ENCODE data around the gene NR2F1. TPM values are rescaled to one million over a fixed set of nuclear protein-coding genes. Genes with fewer than 3 reads are reported as not detected.

NR2F1 gene
- total RNA-seq, 1 experiment from 2014 or later = 1.3 TPM

- Histone ChIP-seq H4K20me1 (ENCODE audit: insufficient read depth) (no peaks in the 10 kb centered on the region), H3K9me2 (ENCODE audit: insufficient read depth) (no peaks in the 10 kb centered on the region), H2AFZ (no peak overlapping the region), H3K9me3 (ENCODE audit: insufficient read depth, low read depth) (no peaks in the 10 kb centered on the region), H3K4me2 (no peak overlapping the region), H3K4me1 (replicated peaks; ENCODE audit: insufficient read depth) (no peaks in the 10 kb centered on the region), H3K27ac (no peak overlapping the region), H3K36me3 (ENCODE audit: low read depth) (0 out of 2 replicates have a peak, but pooled peaks cover 19% of the 10 kb centered on the region), H3F3A (ENCODE audit: insufficient read depth, low read depth) (no peaks in the 10 kb centered on the region), H3K4me3 (no peak overlapping the region), H3K27me3 (ENCODE audit: insufficient read depth, low read depth) (no peaks in the 10 kb centered on the region), H3K79me2 (ENCODE audit: low read depth) (no peaks in the 10 kb centered on the region)
- ChIA-PET POLR2A (ENCODE audit: unreplicated experiment) (no interaction called here), CTCF (no interaction called here)
- no TSS peak for BruUV-seq (replicated peaks)
- no peak for TF ChIP-seq CTCF (conservative IDR thresholded peaks at IDR 0.05)
- TF ChIP-seq EZH2 (IDR thresholded peaks at IDR 0.05; ENCODE audit: low read depth) = no peak
- DNase-seq = no peak
- intact Hi-C loops (cut with micrococcal nuclease; ENCODE audit: unreplicated experiment) = loop anchor here (10.0 kb wide), 1 partner anchor 301 kb away; no protein-coding TSS in a partner anchor
Measured at GRCh38 chr5:93593476-93594131, 10.6 kb downstream of the NR2F1 start.

GRCh38 chr5:93594591-93595419 lies 11.8 kb downstream of the NR2F1 start:
- ChIA-PET CTCF (no interaction called here), POLR2A (ENCODE audit: unreplicated experiment) (no interaction called here)
- DNase-seq = no peak
- Histone ChIP-seq H3K79me2 (ENCODE audit: low read depth) (no peaks in the 10 kb centered on the region), H4K20me1 (ENCODE audit: insufficient read depth) (no peaks in the 10 kb centered on the region), H3K4me1 (replicated peaks; ENCODE audit: insufficient read depth) (no peaks in the 10 kb centered on the region), H3K4me3 (no peak overlapping the region), H3K36me3 (ENCODE audit: low read depth) (0 out of 2 replicates have a peak, but pooled peaks cover 12% of the 10 kb centered on the region), H3F3A (ENCODE audit: insufficient read depth, low read depth) (no peaks in the 10 kb centered on the region), H2AFZ (no peak overlapping the region), H3K9me2 (ENCODE audit: insufficient read depth) (no peaks in the 10 kb centered on the region), H3K9me3 (ENCODE audit: insufficient read depth, low read depth) (no peaks in the 10 kb centered on the region), H3K27me3 (ENCODE audit: insufficient read depth, low read depth) (no peaks in the 10 kb centered on the region), H3K4me2 (no peak overlapping the region), H3K27ac (no peak overlapping the region)
- intact Hi-C loops (cut with micrococcal nuclease; ENCODE audit: unreplicated experiment) = loop anchor here (10.0 kb wide), 1 partner anchor 300 kb away; no protein-coding TSS in a partner anchor
- no TSS peak for BruUV-seq (replicated peaks)
- TF ChIP-seq EZH2 (IDR thresholded peaks at IDR 0.05; ENCODE audit: low read depth) = no peak
- TF ChIP-seq CTCF (conservative IDR thresholded peaks at IDR 0.05) = no peak

GRCh38 chr5:93595420-93596147 lies 12.6 kb downstream of the NR2F1 start:
- intact Hi-C loops (cut with micrococcal nuclease; ENCODE audit: unreplicated experiment) = loop anchor here (10.0 kb wide), 1 partner anchor 299 kb away; no protein-coding TSS in a partner anchor
- no TSS peak for BruUV-seq (replicated peaks)
- H3K4me2 ChIP-seq = no peak overlapping the region
- TF ChIP-seq CTCF (conservative IDR thresholded peaks at IDR 0.05) = no peak
- no peak for TF ChIP-seq EZH2 (IDR thresholded peaks at IDR 0.05; ENCODE audit: low read depth)
- no peaks in the 10 kb centered on the region for H3F3A ChIP-seq (ENCODE audit: insufficient read depth, low read depth)
- H3K9me2 ChIP-seq (ENCODE audit: insufficient read depth) = no peaks in the 10 kb centered on the region
- H2AFZ ChIP-seq = no peak overlapping the region
- no peaks in the 10 kb centered on the region for H3K27me3 ChIP-seq (ENCODE audit: insufficient read depth, low read depth)
- no peaks in the 10 kb centered on the region for H4K20me1 ChIP-seq (ENCODE audit: insufficient read depth)
- no peak overlapping the region for H3K27ac ChIP-seq
- no peaks in the 10 kb centered on the region for H3K79me2 ChIP-seq (ENCODE audit: low read depth)
- ChIA-PET CTCF (no interaction called here), POLR2A (ENCODE audit: unreplicated experiment) (no interaction called here)
- H3K9me3 ChIP-seq (ENCODE audit: insufficient read depth, low read depth) = no peaks in the 10 kb centered on the region
- H3K36me3 ChIP-seq (ENCODE audit: low read depth) = 0 out of 2 replicates have a peak, but pooled peaks cover 9% of the 10 kb centered on the region
- H3K4me1 ChIP-seq (replicated peaks; ENCODE audit: insufficient read depth) = no peaks in the 10 kb centered on the region
- no peak for DNase-seq
- no peak overlapping the region for H3K4me3 ChIP-seq
